HepG2 (cell line): Measurements from ENCODE around the gene UBB. TPM values are rescaled to one million over a fixed set of nuclear protein-coding genes. Genes with fewer than 3 reads are reported as not detected.
A peak's percentile ranks its signal among the peaks of the same experiment; 100 is the strongest.

Experiments used
- ATAC-seq: fragments of 200-7000 bp; cut with Tn5 transposase; 3 replicates; pipeline ENCODE4 v1.9.1; 2020; ENCODE audit warnings: mild to moderate bottlenecking, moderate library complexity
- BruUV-seq: library from RNA; stranded (reverse); fragments of 400-500 nt; replicated peaks from 2 replicates; lab custom pipeline; 2021; lab: Mats Ljungman, UMichigan
- CTCF ChIA-PET: fragments of 300-600 bp; formaldehyde crosslinking; extraction: SDS; loops from one replicate; lab custom pipeline; 2021; ENCODE audit warnings: low total read pairs, inconsistent platforms, low intra/inter-chr PET ratio; lab: Yijun Ruan, JAX
- POLR2A ChIA-PET: fragments of 350-600 bp; sonication (Branson Sonifier 250); formaldehyde crosslinking; loops from one replicate; lab custom pipeline; 2020; ENCODE audit warnings: antibody characterized with exemption, inconsistent platforms; lab: Yijun Ruan, JAX
- DNase-seq: peaks from one replicate; pipeline ENCODE4 v3.0.0-alpha.2; 2015; ENCODE audit warnings: low spot score
- FAIRE-seq: peaks from 3 replicates; lab custom pipeline; 2011; peaks lifted over from hg19 to GRCh38; lab: Jason Lieb, UNC
- H2AFZ ChIP-seq: one replicate; pipeline ENCODE4 v1.6.1; 2011; ENCODE audit warnings: low read length, inconsistent platforms
- H3K27ac ChIP-seq: fragments of 300-600 bp; 3 replicates; pipeline ENCODE4 v1.8.0; 2011; ENCODE audit warnings: mixed run types, mild to moderate bottlenecking, mixed read lengths, low read length, inconsistent platforms; ENCODE audit not compliant: insufficient read depth; ENCODE audit errors: extremely low read length
- H3K27me3 ChIP-seq, 2 experiments: fragments of 200-600 bp in 1 of 2; 2 replicates in 1 of 2; 3 replicates in 1 of 2; pipeline versions ENCODE4 v1.6.0 to v1.8.0; 2011; ENCODE audit warnings: low read length in 2 of 2, mild to moderate bottlenecking in 2 of 2, moderate library complexity in 2 of 2, inconsistent platforms in 1 of 2; ENCODE audit not compliant: insufficient read depth in 2 of 2, control insufficient read depth in 1 of 2
- H3K36me3 ChIP-seq, 2 experiments: fragments of 200-600 bp in 1 of 2; replicated peaks in 1 of 2; 2 replicates in 1 of 2; 3 replicates in 1 of 2; pipeline versions ENCODE4 v1.5.1 to v1.8.0; 2011; ENCODE audit warnings: low read length in 2 of 2, inconsistent platforms in 1 of 2; ENCODE audit not compliant: insufficient read depth in 2 of 2, control insufficient read depth in 1 of 2
- H3K4me1 ChIP-seq: 2 replicates; pipeline ENCODE4 v1.5.1; 2012; ENCODE audit warnings: low read length, inconsistent platforms; ENCODE audit not compliant: insufficient read depth
- H3K4me2 ChIP-seq: 2 replicates; pipeline ENCODE4 v1.6.0; 2011; ENCODE audit warnings: low read depth, low read length, inconsistent platforms
- H3K4me3 ChIP-seq, 3 experiments: fragments of 200-600 bp in 1 of 3; sonication (generic), shearing (Covaris generic) in 1 of 3; replicated peaks in 1 of 3; 2 replicates each; pipeline ENCODE4 v1.5.1; 2011 to 2016; ENCODE audit warnings: low read length in 3 of 3, inconsistent platforms in 2 of 3, low read depth in 2 of 3, mild to moderate bottlenecking in 2 of 3, control low read depth in 1 of 3, mixed read lengths in 1 of 3; ENCODE audit not compliant: insufficient read depth in 1 of 3
- H3K79me2 ChIP-seq: one replicate; pipeline ENCODE4 v1.6.1; 2011; ENCODE audit warnings: low read length, inconsistent platforms; ENCODE audit not compliant: insufficient read depth
- H3K9ac ChIP-seq: 2 replicates; pipeline ENCODE4 v1.6.0; 2011; ENCODE audit warnings: mild to moderate bottlenecking, low read depth, low read length, inconsistent platforms; ENCODE audit not compliant: insufficient read depth
- H3K9me3 ChIP-seq: 2 replicates; pipeline ENCODE4 v1.5.1; 2012; ENCODE audit warnings: mild to moderate bottlenecking, low read length
- H4K20me1 ChIP-seq: 2 replicates; pipeline ENCODE4 v1.6.0; 2011; ENCODE audit warnings: inconsistent platforms, mild to moderate bottlenecking, low read length, moderate library complexity; ENCODE audit not compliant: insufficient read depth
- AGO2 ChIP-seq: fragments of 200-400 bp; formaldehyde crosslinking; optimal IDR thresholded peaks from 2 replicates; pipeline ENCODE3; 2017; ENCODE audit warnings: mild to moderate bottlenecking, low read depth, low read length, moderate library complexity
- JARID2 ChIP-seq: sonication (generic); formaldehyde crosslinking; IDR thresholded peaks from 2 replicates; pipeline ENCODE4 v1.8.1; 2023; ENCODE audit warnings: missing genetic modification reagents, inconsistent platforms; ENCODE audit not compliant: insufficient replicate concordance
- MAF1 ChIP-seq: sonication (generic); formaldehyde crosslinking; IDR thresholded peaks from 2 replicates; pipeline ENCODE4 v1.5.0; 2020; ENCODE audit warnings: missing genetic modification reagents, borderline replicate concordance
- MAX ChIP-seq: IDR thresholded peaks from 2 replicates; pipeline ENCODE4 v1.6.1; 2012; ENCODE audit warnings: inconsistent platforms
- MLX ChIP-seq: IDR thresholded peaks from 2 replicates; pipeline ENCODE4 v1.6.1; 2016
- MXD1 ChIP-seq: sonication (generic); formaldehyde crosslinking; IDR thresholded peaks from 2 replicates; pipeline ENCODE4 v1.4.0; 2020; ENCODE audit warnings: mild to moderate bottlenecking, missing genetic modification reagents
- POLR2A ChIP-seq, 2 experiments: IDR thresholded peaks; 2 replicates each; pipeline ENCODE4 v1.6.1; 2011; ENCODE audit warnings: low read depth in 2 of 2, low read length in 2 of 2, mild to moderate bottlenecking in 1 of 2, moderate library complexity in 1 of 2; ENCODE audit not compliant: insufficient read depth in 1 of 2
- ZFP36L2 ChIP-seq: sonication (generic); formaldehyde crosslinking; IDR thresholded peaks from 2 replicates; pipeline ENCODE4 v1.4.0; 2020; ENCODE audit warnings: missing genetic modification reagents
- ZNF441 ChIP-seq: sonication (generic); formaldehyde crosslinking; IDR thresholded peaks from 2 replicates; pipeline ENCODE4 v1.7.0; 2021; ENCODE audit warnings: missing genetic modification reagents, borderline replicate concordance
- WGBS: methylation state at CpG from one replicate; pipeline ENCODE4 v1.1.6; 2017; ENCODE audit warnings: low lambda C conversion rate; 5-methylcytosine and 5-hydroxymethylcytosine counted together
- in situ Hi-C: cut with HindIII; loops from 2 replicates; pipeline ENCODE4 v1.10.0; 2017; ENCODE audit warnings: low pct_unique_long_range_greater_than_20kb; ENCODE audit not compliant: extremely low pct_ligation_motif_present
- intact Hi-C: fragments of 100-400 bp; cut with micrococcal nuclease; formaldehyde crosslinking; loops from one replicate; pipeline ENCODE4 v1.10.0; 2022; ENCODE audit not compliant: unreplicated experiment
- polyA plus RNA-seq, 8 experiments: library from polyadenylated mRNA; depleted of rRNA in 3 of 8; stranded (reverse) in 7 of 8; unstranded in 1 of 8; fragments of >200 nt; fragmentation: Illumina TruSeq in 4 of 8; extraction: Trizol in 4 of 8; gene quantifications; 2 replicates each; pipeline versions ENCODE4 v1.2.1 to v1.2.3, GENCODE V29; 2011 to 2016; ENCODE audit warnings: low read depth in 4 of 8, missing spikeins in 1 of 8, mixed read lengths in 1 of 8; ENCODE audit not compliant: insufficient read depth in 1 of 8
- total RNA-seq, 5 experiments: library from RNA; depleted of rRNA; stranded (reverse); fragments of >200 nt; fragmentation: Illumina TruSeq; extraction: Trizol; gene quantifications; 2 replicates each; pipeline ENCODE4 v1.2.3, GENCODE V29; 2016; ENCODE audit warnings: low read depth in 1 of 5
- TF ChIP-seq, protein P1 (sequence below): conservative IDR thresholded peaks from 2 replicates; pipeline ENCODE4 v1.6.1; 2018; ENCODE audit warnings: missing genetic modification reagents

Gene UBB
- total and polyA plus RNA-seq, 2 of the 13 experiments (the other 11 are each of a cell fraction or from before 2014, with no cell fraction given) = 1,130 to 2,066 TPM

DNA sequence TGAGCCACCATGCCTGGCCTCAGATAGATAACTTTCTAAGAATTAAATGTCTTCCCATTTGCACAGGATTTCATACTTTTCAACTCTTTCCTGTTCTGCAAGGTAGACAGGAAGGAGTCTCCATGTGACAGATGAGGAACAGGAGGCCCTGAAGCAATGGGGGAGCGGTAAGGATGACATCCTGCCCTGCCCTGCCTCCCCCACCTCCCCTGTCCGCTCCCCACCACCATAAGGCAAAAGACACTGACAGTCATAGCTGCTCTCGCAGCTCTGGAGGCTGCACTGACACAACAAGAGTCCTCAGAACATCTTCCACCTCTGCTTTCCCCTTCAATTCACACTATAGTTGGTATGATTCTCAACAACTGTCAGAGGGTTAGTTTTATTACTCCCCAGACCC lies 37.3 kb upstream of the UBB start:
- POLR2A ChIA-PET = interaction anchor here (2.4 to 5.1 kb wide), 2 partner anchors 30 to 57 kb away, joined by 9 to 23 read pairs; no protein-coding TSS in a partner anchor
- no TSS peak for BruUV-seq
- 94% methylated on average over 3 of the region's 3 CpGs for WGBS
- Histone ChIP-seq H2AFZ (no peak overlapping the region), H3K27ac (no peak overlapping the region), H3K79me2 (no peaks in the 10 kb centered on the region), H3K9me3 (no peaks in the 10 kb centered on the region), H3K9ac (no peak overlapping the region), H3K4me3 (no peak overlapping the region), H3K4me1 (peaks cover 2% of the 10 kb centered on the region; the same call in 1 of the 2 replicates), H3K27me3 (no peaks in the 10 kb centered on the region), H4K20me1 (no peaks in the 10 kb centered on the region), H3K4me2 (no peak overlapping the region), H3K36me3 (peaks cover 16 to 31% of the 10 kb centered on the region in 2 experiments)
- FAIRE-seq (no peak), ATAC-seq (no peak), DNase-seq (no peak)
- TF ChIP-seq MAX = no peak
- peak; percentile 10 for TF ChIP-seq AGO2
- CTCF ChIA-PET = no interaction called here
- intact Hi-C loops (no loop called here), in situ Hi-C loops (no loop called here)

DNA sequence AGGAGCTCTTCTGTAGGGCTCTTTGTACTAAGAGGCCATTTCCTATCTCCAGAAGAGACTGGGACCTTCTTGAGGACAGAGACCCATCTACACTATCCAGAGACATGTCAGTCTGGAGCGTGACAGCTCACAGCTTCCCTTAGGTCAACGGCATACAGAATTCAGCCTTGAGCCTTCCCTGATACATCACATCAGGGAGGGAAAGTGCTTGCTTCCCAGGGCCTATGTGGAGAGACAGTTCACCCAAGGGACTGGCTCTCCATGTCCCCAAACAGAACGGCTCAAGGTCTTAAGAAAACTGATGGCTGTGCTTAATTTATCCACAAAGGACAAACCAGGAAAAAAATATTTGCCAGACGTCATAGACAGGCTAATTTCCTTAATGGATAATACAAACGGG lies 35.3 kb upstream of the UBB start:
- H2AFZ ChIP-seq = no peak overlapping the region
- no peak overlapping the region for H3K9ac ChIP-seq
- H3K9me3 ChIP-seq = no peaks in the 10 kb centered on the region
- BruUV-seq = no TSS peak
- H3K27ac ChIP-seq = no peak overlapping the region
- 96% methylated on average over 5 of the region's 5 CpGs for WGBS
- ChIA-PET POLR2A (interaction anchor here (0.9 to 2.4 kb wide), 3 partner anchors 32 to 48 kb away, joined by 3 to 9 read pairs (median 8); no protein-coding TSS in a partner anchor), CTCF (no interaction called here)
- DNase-seq (no peak), FAIRE-seq (no peak), ATAC-seq (no peak)
- peaks cover 21% of the 10 kb centered on the region for H3K4me1 ChIP-seq
- no peak overlapping the region for H3K4me2 ChIP-seq
- peaks cover 6% of the 10 kb centered on the region for H4K20me1 ChIP-seq
- peaks cover 21 to 45% of the 10 kb centered on the region in 2 experiments for H3K36me3 ChIP-seq
- peaks cover 14% of the 10 kb centered on the region for H3K79me2 ChIP-seq
- intact Hi-C loops = no loop called here
- in situ Hi-C loops = no loop called here
- no peak overlapping the region for H3K4me3 ChIP-seq
- H3K27me3 ChIP-seq = no peaks in the 10 kb centered on the region
- TF ChIP-seq MLX (no peak), ZFP36L2 (no peak), MXD1 (no peak), JARID2 (CRISPR knock-in tag) (no peak), MAF1 (CRISPR knock-in tag) (no peak), POLR2A (IDR thresholded peaks at IDR 0.05; ENCODE audit: insufficient read depth in 1 of 2, low read depth in 2 of 2, low read length in 2 of 2) (peak in 1 of 2 experiments; percentile 49; a peak in 1 of 4 replicates), ZNF441 (CRISPR knock-in tag) (no peak)
- TF ChIP-seq, protein P1, sequence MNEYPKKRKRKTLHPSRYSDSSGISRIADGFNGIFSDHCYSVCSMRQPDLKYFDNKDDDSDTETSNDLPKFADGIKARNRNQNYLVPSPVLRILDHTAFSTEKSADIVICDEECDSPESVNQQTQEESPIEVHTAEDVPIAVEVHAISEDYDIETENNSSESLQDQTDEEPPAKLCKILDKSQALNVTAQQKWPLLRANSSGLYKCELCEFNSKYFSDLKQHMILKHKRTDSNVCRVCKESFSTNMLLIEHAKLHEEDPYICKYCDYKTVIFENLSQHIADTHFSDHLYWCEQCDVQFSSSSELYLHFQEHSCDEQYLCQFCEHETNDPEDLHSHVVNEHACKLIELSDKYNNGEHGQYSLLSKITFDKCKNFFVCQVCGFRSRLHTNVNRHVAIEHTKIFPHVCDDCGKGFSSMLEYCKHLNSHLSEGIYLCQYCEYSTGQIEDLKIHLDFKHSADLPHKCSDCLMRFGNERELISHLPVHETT (CRISPR knock-in tag) = no peak
